ENCODE data around the gene TMEM178A. TPM values are rescaled to one million over a fixed set of nuclear protein-coding genes. Genes with fewer than 3 reads are reported as not detected.

Gene TMEM178A
- total RNA-seq, 1 experiment from 2014 or later, result 0.86 TPM

DNA sequence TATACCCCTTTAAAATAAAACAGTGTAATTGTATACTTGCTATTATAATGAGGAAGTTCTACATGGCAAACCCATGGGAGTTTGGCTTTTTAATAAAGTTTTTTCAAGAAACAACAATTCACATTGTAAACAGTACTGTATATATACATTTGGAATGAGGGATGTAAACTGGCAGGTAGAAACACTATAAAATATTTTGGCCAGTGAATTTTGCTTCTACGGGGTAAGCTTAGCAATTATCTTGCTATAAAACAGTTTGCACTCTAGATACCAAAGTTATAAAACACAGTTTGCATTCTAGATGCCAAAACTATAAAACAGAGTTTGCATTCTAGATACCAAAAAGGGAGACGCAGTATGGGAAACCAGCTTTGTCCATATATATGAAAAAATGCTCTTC, 96.7 kb downstream of the TMEM178A start:
- Mint-ChIP-seq H3K27ac (ENCODE audit: low read depth, unreplicated experiment) (no peak overlapping the region), H3K27me3 (ENCODE audit: insufficient read depth, unreplicated experiment) (no peaks in the 10 kb centered on the region), H3K9me3 (ENCODE audit: unreplicated experiment) (no peaks in the 10 kb centered on the region), H3K4me3 (ENCODE audit: unreplicated experiment) (no peak overlapping the region), H3K36me3 (ENCODE audit: insufficient read depth, unreplicated experiment) (peaks cover 99% of the 10 kb centered on the region), H3K4me1 (ENCODE audit: insufficient read depth, unreplicated experiment) (no peaks in the 10 kb centered on the region)
- intact Hi-C loops (cut with micrococcal nuclease), result no loop called here
- CTCF ChIA-PET, result no interaction called here
- POLR2A ChIA-PET, result interaction anchor here (0.7 kb wide), 1 partner anchor 34 kb away, joined by 3 read pairs; no protein-coding TSS in a partner anchor
- DNase-seq (ENCODE audit: unreplicated experiment), result no peak
- TF ChIP-seq, protein P1, sequence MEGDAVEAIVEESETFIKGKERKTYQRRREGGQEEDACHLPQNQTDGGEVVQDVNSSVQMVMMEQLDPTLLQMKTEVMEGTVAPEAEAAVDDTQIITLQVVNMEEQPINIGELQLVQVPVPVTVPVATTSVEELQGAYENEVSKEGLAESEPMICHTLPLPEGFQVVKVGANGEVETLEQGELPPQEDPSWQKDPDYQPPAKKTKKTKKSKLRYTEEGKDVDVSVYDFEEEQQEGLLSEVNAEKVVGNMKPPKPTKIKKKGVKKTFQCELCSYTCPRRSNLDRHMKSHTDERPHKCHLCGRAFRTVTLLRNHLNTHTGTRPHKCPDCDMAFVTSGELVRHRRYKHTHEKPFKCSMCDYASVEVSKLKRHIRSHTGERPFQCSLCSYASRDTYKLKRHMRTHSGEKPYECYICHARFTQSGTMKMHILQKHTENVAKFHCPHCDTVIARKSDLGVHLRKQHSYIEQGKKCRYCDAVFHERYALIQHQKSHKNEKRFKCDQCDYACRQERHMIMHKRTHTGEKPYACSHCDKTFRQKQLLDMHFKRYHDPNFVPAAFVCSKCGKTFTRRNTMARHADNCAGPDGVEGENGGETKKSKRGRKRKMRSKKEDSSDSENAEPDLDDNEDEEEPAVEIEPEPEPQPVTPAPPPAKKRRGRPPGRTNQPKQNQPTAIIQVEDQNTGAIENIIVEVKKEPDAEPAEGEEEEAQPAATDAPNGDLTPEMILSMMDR (IDR thresholded peaks at IDR 0.05; ENCODE audit: unreplicated experiment), result no peak
- no TSS peak for BruUV-seq (replicated peaks)

Other genes starting within 250 kb of the TMEM178A start
- gene MAP4K3, start 228.6 kb upstream of the TMEM178A start, total RNA-seq (2022), result 30.2 and 36.0 TPM in 2 replicates
- gene THUMPD2, start 113.3 kb downstream of the TMEM178A start, total RNA-seq (2022), result 11.4 and 17.2 TPM in 2 replicates